Stimulated activated CD8-positive, alpha-beta memory T cell treated with anti-CD3 and anti-CD28 coated beads, Interleukin-15, amount 100 ng/mL, for 4 hours (primary cell): Measurements from ENCODE around the gene KCNK17.

ENCODE experiments used
- DNase-seq, 2 donors: peaks; one replicate each; pipeline ENCODE4 v3.0.0-alpha.2; 2020; ENCODE audit warnings: low read depth in 2 of 2

The KCNK17 gene

GRCh38 chr6:39338397-39338796 lies 24.2 kb upstream of the KCNK17 start:
- no peak for DNase-seq

GRCh38 chr6:39335780-39336545 lies 21.7 kb upstream of the KCNK17 start:
- DNase-seq: no peak

- DNase-seq: no peak
Measured at GRCh38 chr6:39333644-39334438, 19.6 kb upstream of the KCNK17 start.

- no peak for DNase-seq
Measured at GRCh38 chr6:39330476-39330875, 16.3 kb upstream of the KCNK17 start.

GRCh38 chr6:39330057-39330456 lies 15.8 kb upstream of the KCNK17 start:
- no peak for DNase-seq

- DNase-seq: no peak
Measured at GRCh38 chr6:39328066-39328465, 13.8 kb upstream of the KCNK17 start.

- DNase-seq: no peak
Measured at GRCh38 chr6:39327507-39327906, 13.3 kb upstream of the KCNK17 start.

- no peak for DNase-seq
Measured at GRCh38 chr6:39322306-39322850, 8.2 kb upstream of the KCNK17 start, which contains the start of gene KCNK16. Gene KCNK16 (minus strand): TSS chr6:39322702. CDS start chr6:39322540, 162 bp downstream.

GRCh38 chr6:39321761-39322160 lies 7.5 kb upstream of the KCNK17 start:
- DNase-seq: no peak

- no peak for DNase-seq
Measured at GRCh38 chr6:39320363-39320984, 6.3 kb upstream of the KCNK17 start.

GRCh38 chr6:39319621-39320362 lies 5.6 kb upstream of the KCNK17 start:
- no peak for DNase-seq

GRCh38 chr6:39317256-39317655 lies 3.0 kb upstream of the KCNK17 start:
- DNase-seq: no peak

GRCh38 chr6:39313526-39314272 lies 520 bp downstream of the KCNK17 start:
- DNase-seq: no peak

GRCh38 chr6:39312912-39313525 lies 1.2 kb downstream of the KCNK17 start:
- DNase-seq: no peak

GRCh38 chr6:39310542-39310941 lies 3.7 kb downstream of the KCNK17 start:
- no peak for DNase-seq

GRCh38 chr6:39309942-39310531 lies 4.2 kb downstream of the KCNK17 start:
- no peak for DNase-seq

- DNase-seq: no peak
Measured at GRCh38 chr6:39307462-39307861, 6.8 kb downstream of the KCNK17 start.

- no peak for DNase-seq
Measured at GRCh38 chr6:39304951-39305350, 9.3 kb downstream of the KCNK17 start.

- DNase-seq: no peak
Measured at GRCh38 chr6:39303425-39304153, 10.6 kb downstream of the KCNK17 start.
